ENCODE measurements around the gene SAMD7. TPM values are rescaled to one million over a fixed set of nuclear protein-coding genes. Genes with fewer than 3 reads are reported as not detected.

The SAMD7 gene
- total and polyA plus RNA-seq, 2 of the 13 experiments (the other 11 are each of a cell fraction or from before 2014, with no cell fraction given) = not detected

GRCh38 chr3:169931747-169932520 is 20.6 kb downstream of the SAMD7 start (continued):
- TF ChIP-seq FOSL2 (CRISPR knock-in tag; IDR thresholded peaks at IDR 0.05) = no peak

GRCh38 chr3:169939320-169939719 is 27.9 kb downstream of the SAMD7 start:
- no peak overlapping the region for H3K4me2 ChIP-seq (ENCODE audit: low read depth, low read length)
- CTCF ChIA-PET (ENCODE audit: low intra/inter-chr PET ratio, low total read pairs) = no interaction called here
- H2AFZ ChIP-seq (ENCODE audit: low read length) = no peak overlapping the region
- no TSS peak for BruUV-seq (replicated peaks)
- FAIRE-seq = no peak
- H3K27ac ChIP-seq (ENCODE audit: extremely low read length, insufficient read depth, low read length) = no peak overlapping the region
- H3K9ac ChIP-seq (ENCODE audit: insufficient read depth, low read depth, low read length) = no peak overlapping the region
- TF ChIP-seq MLX (CRISPR knock-in tag; IDR thresholded peaks at IDR 0.05) (no peak), MYNN (CRISPR knock-in tag; IDR thresholded peaks at IDR 0.05; ENCODE audit: low read depth) (no peak), GRHL1 (CRISPR knock-in tag; conservative IDR thresholded peaks at IDR 0.05) (no peak), NRL (CRISPR knock-in tag; IDR thresholded peaks at IDR 0.05; ENCODE audit: borderline replicate concordance) (no peak), RFXANK (CRISPR knock-in tag; IDR thresholded peaks at IDR 0.05) (no peak), CEBPG (CRISPR knock-in tag; IDR thresholded peaks at IDR 0.05) (no peak), ZBTB7B (CRISPR knock-in tag; IDR thresholded peaks at IDR 0.05) (no peak), GTF2F1 (IDR thresholded peaks at IDR 0.05; ENCODE audit: low read length) (no peak), SAFB2 (CRISPR knock-in tag; IDR thresholded peaks at IDR 0.05; ENCODE audit: borderline replicate concordance, low read depth) (no peak)
- no peak overlapping the region for H3K4me3 ChIP-seq (replicated peaks in 1 of 3; ENCODE audit: insufficient read depth in 1 of 3, low read depth in 2 of 3, low read length in 3 of 3)
- 0% methylated on average over 1 of the region's 1 CpG for WGBS (ENCODE audit: low lambda C conversion rate)
- H3K4me1 ChIP-seq (ENCODE audit: insufficient read depth, low read length) = no peaks in the 10 kb centered on the region
- ATAC-seq = no peak
- intact Hi-C loops (cut with micrococcal nuclease; ENCODE audit: unreplicated experiment) = no loop called here
- no peaks in the 10 kb centered on the region for H3K79me2 ChIP-seq (ENCODE audit: insufficient read depth, low read length)
- no peaks in the 10 kb centered on the region for H4K20me1 ChIP-seq (ENCODE audit: insufficient read depth, low read length)
- H3K9me3 ChIP-seq (ENCODE audit: low read length) = no peaks in the 10 kb centered on the region
- in situ Hi-C loops (cut with HindIII; ENCODE audit: extremely low pct_ligation_motif_present, low pct_unique_long_range_greater_than_20kb) = no loop called here
- DNase-seq (ENCODE audit: low spot score) = no peak
- H3K36me3 ChIP-seq (replicated peaks in 1 of 2; ENCODE audit: control insufficient read depth in 1 of 2, insufficient read depth in 2 of 2, low read length in 2 of 2) = no peaks in the 10 kb centered on the region
- H3K27me3 ChIP-seq (ENCODE audit: control insufficient read depth in 1 of 2, insufficient read depth in 2 of 2, low read length in 2 of 2) = peaks cover 0 to 6% of the 10 kb centered on the region in 2 experiments; a peak in 2 of 5 replicates
- POLR2A ChIA-PET = no interaction called here
